UCSD-AML1 (cell line): ENCODE measurements around the gene RPL38.

Experiments used
- DNase-seq: peaks from one replicate; lab custom pipeline; 2025; ENCODE audit not compliant: unreplicated experiment; lab: John Stamatoyannopoulos, UW

RPL38 gene

GRCh38 chr17:74203439-74204240 is at the start of gene RPL38:
Gene RPL38 (plus strand): TSS chr17:74203678. CDS start chr17:74203956, 278 bp downstream.
- DNase-seq: peak; percentile 92

- no peak for DNase-seq
Observed at GRCh38 chr17:74153821-74154430, 49.6 kb upstream of the RPL38 start.

- DNase-seq: no peak
Observed at GRCh38 chr17:74156878-74157277, 46.6 kb upstream of the RPL38 start.

GRCh38 chr17:74157366-74157765 is 46.1 kb upstream of the RPL38 start:
- DNase-seq: no peak

GRCh38 chr17:74158761-74159160 is 44.7 kb upstream of the RPL38 start:
- DNase-seq: no peak

- DNase-seq: no peak
Observed at GRCh38 chr17:74159226-74159840, 44.1 kb upstream of the RPL38 start.

GRCh38 chr17:74160656-74161502 is 42.6 kb upstream of the RPL38 start:
- no peak for DNase-seq

GRCh38 chr17:74161503-74161875 is 42.0 kb upstream of the RPL38 start:
- no peak for DNase-seq

- DNase-seq: no peak
Observed at GRCh38 chr17:74163271-74163821, 40.1 kb upstream of the RPL38 start.

GRCh38 chr17:74163836-74164235 is 39.6 kb upstream of the RPL38 start:
- no peak for DNase-seq

GRCh38 chr17:74164446-74165045 is 38.9 kb upstream of the RPL38 start:
- DNase-seq: no peak

GRCh38 chr17:74165797-74166365 is 37.6 kb upstream of the RPL38 start:
- DNase-seq: no peak

GRCh38 chr17:74170924-74171323 is 32.6 kb upstream of the RPL38 start:
- no peak for DNase-seq

- no peak for DNase-seq
Observed at GRCh38 chr17:74172700-74173099, 30.8 kb upstream of the RPL38 start.

- peak; percentile 61 for DNase-seq
Observed at GRCh38 chr17:74176546-74177001, 26.9 kb upstream of the RPL38 start.

- DNase-seq: no peak
Observed at GRCh38 chr17:74177018-74177450, 26.4 kb upstream of the RPL38 start.

GRCh38 chr17:74179576-74179975 is 23.9 kb upstream of the RPL38 start:
- DNase-seq: no peak

GRCh38 chr17:74180336-74180735 is 23.1 kb upstream of the RPL38 start:
- no peak for DNase-seq

GRCh38 chr17:74181341-74181740 is 22.1 kb upstream of the RPL38 start:
- no peak for DNase-seq
